Measurements from ENCODE around the gene PGAP1.

PGAP1 gene

DNA sequence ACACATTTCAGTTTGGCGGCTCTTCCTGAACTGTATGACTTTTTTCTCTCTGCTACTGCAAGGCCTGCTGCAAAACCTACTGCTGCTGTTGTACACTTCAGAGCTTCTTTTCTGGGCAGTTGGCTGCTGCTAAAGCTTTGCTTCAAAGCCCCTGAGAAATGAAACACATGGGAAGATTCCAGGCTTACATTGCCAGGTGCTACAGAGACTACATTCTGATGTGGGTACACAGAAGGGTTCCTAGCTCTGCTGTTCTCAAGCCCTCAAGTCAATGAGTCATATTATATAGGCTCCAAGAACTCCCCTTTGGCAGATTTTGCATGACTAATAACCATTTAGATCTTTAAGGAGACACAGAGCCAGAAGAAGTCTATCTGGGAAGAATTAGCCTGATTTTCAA is 12.9 kb upstream of the PGAP1 start:
- no peak overlapping the region for H3K27ac ChIP-seq
- TF ChIP-seq, protein P1, sequence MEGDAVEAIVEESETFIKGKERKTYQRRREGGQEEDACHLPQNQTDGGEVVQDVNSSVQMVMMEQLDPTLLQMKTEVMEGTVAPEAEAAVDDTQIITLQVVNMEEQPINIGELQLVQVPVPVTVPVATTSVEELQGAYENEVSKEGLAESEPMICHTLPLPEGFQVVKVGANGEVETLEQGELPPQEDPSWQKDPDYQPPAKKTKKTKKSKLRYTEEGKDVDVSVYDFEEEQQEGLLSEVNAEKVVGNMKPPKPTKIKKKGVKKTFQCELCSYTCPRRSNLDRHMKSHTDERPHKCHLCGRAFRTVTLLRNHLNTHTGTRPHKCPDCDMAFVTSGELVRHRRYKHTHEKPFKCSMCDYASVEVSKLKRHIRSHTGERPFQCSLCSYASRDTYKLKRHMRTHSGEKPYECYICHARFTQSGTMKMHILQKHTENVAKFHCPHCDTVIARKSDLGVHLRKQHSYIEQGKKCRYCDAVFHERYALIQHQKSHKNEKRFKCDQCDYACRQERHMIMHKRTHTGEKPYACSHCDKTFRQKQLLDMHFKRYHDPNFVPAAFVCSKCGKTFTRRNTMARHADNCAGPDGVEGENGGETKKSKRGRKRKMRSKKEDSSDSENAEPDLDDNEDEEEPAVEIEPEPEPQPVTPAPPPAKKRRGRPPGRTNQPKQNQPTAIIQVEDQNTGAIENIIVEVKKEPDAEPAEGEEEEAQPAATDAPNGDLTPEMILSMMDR (conservative IDR thresholded peaks at IDR 0.05; ENCODE audit: low read depth): no peak
- ChIA-PET CTCF (no interaction called here), POLR2A (ENCODE audit: low non-redundant PET) (no interaction called here)
- DNase-seq (ENCODE audit: low spot score): peak; percentile 23

DNA sequence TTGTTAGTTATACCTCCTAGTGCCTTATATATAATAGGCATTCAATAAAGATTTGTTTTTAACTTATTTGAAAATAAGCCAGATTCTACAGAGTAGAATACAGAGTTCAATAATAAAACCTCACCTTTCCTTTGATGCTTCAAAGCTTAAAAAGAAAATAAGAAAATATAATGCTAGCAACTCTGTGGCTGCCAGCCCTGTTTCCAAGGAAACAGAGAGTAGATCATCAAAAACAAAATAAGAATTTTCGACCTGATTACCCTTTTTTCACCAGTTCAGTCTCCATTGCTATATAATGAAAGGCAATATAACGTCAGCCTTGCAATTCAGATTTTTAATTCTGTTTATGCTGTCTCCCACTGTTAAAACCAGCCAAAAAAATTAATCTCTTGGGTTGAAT is 8.9 kb upstream of the PGAP1 start:
- TF ChIP-seq, protein P1 (conservative IDR thresholded peaks at IDR 0.05; ENCODE audit: low read depth): no peak
- no peak overlapping the region for H3K27ac ChIP-seq
- CTCF ChIA-PET: interaction anchor here (0.6 to 0.8 kb wide), 2 partner anchors 17 to 24 kb away, joined by 3 to 7 read pairs; no protein-coding TSS in a partner anchor
- no peak for DNase-seq (ENCODE audit: low spot score)
- POLR2A ChIA-PET (ENCODE audit: low non-redundant PET): no interaction called here

GRCh38 chr2:196934672-196935071 is 8.2 kb upstream of the PGAP1 start:
- ChIA-PET POLR2A (ENCODE audit: low non-redundant PET) (no interaction called here), CTCF (interaction anchor here (0.5 to 0.6 kb wide), 2 partner anchors 17 to 693 kb away, joined by 3 read pairs; no protein-coding TSS in a partner anchor)
- DNase-seq (ENCODE audit: low spot score): no peak
- no peak overlapping the region for H3K27ac ChIP-seq
- TF ChIP-seq, protein P1 (conservative IDR thresholded peaks at IDR 0.05; ENCODE audit: low read depth): no peak

DNA sequence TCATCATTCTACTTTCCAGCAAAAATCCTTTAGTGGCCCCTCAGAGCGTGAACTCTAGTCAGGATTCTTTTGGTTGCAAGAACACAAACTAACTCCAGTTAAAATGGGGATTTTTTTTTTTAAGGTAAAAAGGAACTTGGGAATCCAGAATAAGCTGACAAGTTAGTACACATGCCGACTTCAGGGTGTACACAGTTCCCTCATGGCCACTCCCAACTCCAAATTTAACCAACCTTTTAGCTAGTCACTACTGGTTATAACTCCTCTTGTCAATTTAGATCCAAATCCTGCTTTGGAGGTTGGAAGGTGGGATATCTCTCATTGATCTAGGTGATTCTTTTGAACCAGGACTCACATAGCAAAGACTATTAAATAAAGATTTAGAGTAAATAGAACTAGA is 5.0 kb upstream of the PGAP1 start:
- ChIA-PET POLR2A (ENCODE audit: low non-redundant PET) (no interaction called here), CTCF (no interaction called here)
- DNase-seq (ENCODE audit: low spot score): no peak
- H3K27ac ChIP-seq: no peak overlapping the region
- TF ChIP-seq, protein P1 (conservative IDR thresholded peaks at IDR 0.05; ENCODE audit: low read depth): no peak

DNA sequence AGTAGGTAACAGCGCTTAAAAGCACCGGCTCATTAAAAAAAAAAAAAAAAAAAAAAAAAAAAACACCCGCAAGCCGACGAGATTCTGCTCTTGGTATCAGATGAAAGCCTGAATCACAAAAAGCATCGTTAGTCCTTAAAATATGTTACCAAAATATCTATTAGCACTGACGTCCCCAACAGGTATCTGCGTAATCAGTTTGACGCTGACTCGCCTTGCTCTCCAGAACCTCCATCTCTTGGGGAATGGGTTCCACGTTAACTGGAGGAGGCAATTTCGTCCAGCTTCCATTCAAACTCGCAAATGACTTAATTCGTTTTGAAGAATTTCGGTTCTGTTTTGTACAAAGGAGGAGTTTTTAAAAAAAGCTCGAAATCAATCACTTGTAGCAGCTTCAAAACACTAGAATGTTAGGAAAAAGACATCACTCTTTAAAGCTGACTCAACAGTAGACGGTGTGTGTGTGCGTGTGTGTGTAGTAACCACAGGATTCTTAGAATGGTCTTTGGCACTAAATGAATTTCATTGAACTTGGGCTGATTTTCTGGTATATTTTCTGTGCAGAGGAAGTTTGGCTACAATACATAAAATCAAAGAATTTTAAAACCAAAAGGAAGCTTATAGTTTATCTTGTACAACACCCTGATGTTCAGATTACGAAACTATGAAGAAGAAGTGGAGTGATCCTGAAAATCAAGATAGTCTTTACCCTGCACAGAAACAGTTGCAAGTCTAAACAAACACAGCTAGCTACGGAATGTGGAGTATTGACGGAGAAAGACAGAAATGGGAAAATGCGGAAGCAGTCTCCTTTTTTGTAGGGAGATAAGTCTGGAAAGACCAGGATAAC is 1.1 kb upstream of the PGAP1 start:
- TF ChIP-seq, protein P1 (conservative IDR thresholded peaks at IDR 0.05; ENCODE audit: low read depth): no peak
- peak; percentile 20 for DNase-seq (ENCODE audit: low spot score)
- POLR2A ChIA-PET (ENCODE audit: low non-redundant PET): interaction anchor here (0.7 kb wide), 1 partner anchor 49 kb away, joined by 3 read pairs; no protein-coding TSS in a partner anchor
- CTCF ChIA-PET: interaction anchor here (0.5 kb wide), 1 partner anchor 84 kb away, joined by 8 read pairs; no protein-coding TSS in a partner anchor
- peak overlapping the region; percentile 96 for H3K27ac ChIP-seq

GRCh38 chr2:196925768-196926561 is 542 bp downstream of the PGAP1 start:
- peak; percentile 50 for DNase-seq (ENCODE audit: low spot score)
- ChIA-PET POLR2A (ENCODE audit: low non-redundant PET) (interaction anchor here (0.7 kb wide), 1 partner anchor 682 kb away, joined by 3 read pairs; no protein-coding TSS in a partner anchor), CTCF (interaction anchor here (1.2 kb wide), 1 partner anchor 54 kb away, joined by 4 read pairs; no protein-coding TSS in a partner anchor)
- TF ChIP-seq, protein P1 (conservative IDR thresholded peaks at IDR 0.05; ENCODE audit: low read depth): no peak
- H3K27ac ChIP-seq: peak overlapping the region; percentile 96

Data from RWPE1 (cell line).